H1 (cell line): ENCODE data around the gene SPG11. TPM values are rescaled to one million over a fixed set of nuclear protein-coding genes. Genes with fewer than 3 reads are reported as not detected.

Experiments used
- CTCF ChIA-PET: fragments of 300-600 bp; sonication (Branson Sonifier 250); formaldehyde crosslinking; loops from one replicate; lab custom pipeline; 2021; ENCODE audit not compliant: partially characterized antibody; lab: Charles Lee
- POLR2A ChIA-PET: fragments of 300-600 bp; sonication (Branson Sonifier 250); formaldehyde crosslinking; loops from one replicate; lab custom pipeline; 2021; ENCODE audit warnings: inconsistent platforms; ENCODE audit not compliant: partially characterized antibody; lab: Charles Lee
- DNase-seq, 2 experiments: peaks; one replicate each; pipeline versions ENCODE4 v3.0.0 to v3.0.0-alpha.2; 2010 to 2022; ENCODE audit warnings: low spot score in 2 of 2, low read depth in 1 of 2, mixed read lengths in 1 of 2
- FAIRE-seq: peaks from 2 replicates; lab custom pipeline; 2011; peaks lifted over from hg19 to GRCh38; lab: Jason Lieb, UNC
- H2AFZ ChIP-seq: 2 replicates; pipeline ENCODE4 v1.8.1; 2012; ENCODE audit warnings: low read length, inconsistent platforms
- H2AK5ac ChIP-seq: 2 replicates; pipeline ENCODE4 v1.6.1; 2013; ENCODE audit warnings: low read depth, low read length
- H2BK120ac ChIP-seq: replicated peaks from 2 replicates; pipeline ENCODE3; 2013; ENCODE audit warnings: low read depth, low read length, inconsistent platforms
- H2BK12ac ChIP-seq: 2 replicates; pipeline ENCODE4 v1.6.1; 2013; ENCODE audit warnings: low read depth, low read length
- H2BK15ac ChIP-seq: 2 replicates; pipeline ENCODE4 v1.6.1; 2013; ENCODE audit warnings: low read length
- H2BK20ac ChIP-seq: 2 replicates; pipeline ENCODE4 v1.6.1; 2013; ENCODE audit warnings: low read length
- H2BK5ac ChIP-seq: 2 replicates; pipeline ENCODE4 v1.6.1; 2013; ENCODE audit warnings: low read depth, low read length
- H3K14ac ChIP-seq: 2 replicates; pipeline ENCODE4 v1.6.1; 2013; ENCODE audit warnings: inconsistent platforms; ENCODE audit not compliant: insufficient read length
- H3K18ac ChIP-seq: 2 replicates; pipeline ENCODE4 v1.6.1; 2013; ENCODE audit warnings: low read length; ENCODE audit errors: extremely low read depth
- H3K23ac ChIP-seq: 2 replicates; pipeline ENCODE4 v1.6.1; 2013; ENCODE audit warnings: inconsistent platforms; ENCODE audit not compliant: insufficient read length
- H3K23me2 ChIP-seq: 2 replicates; pipeline ENCODE4 v1.6.1; 2013; ENCODE audit warnings: low read depth, low read length
- H3K27ac ChIP-seq: 2 replicates; pipeline ENCODE4 v1.6.1; 2011; ENCODE audit warnings: low read depth, low read length, inconsistent platforms
- H3K27me3 ChIP-seq, 4 experiments: replicated peaks in 1 of 4; 1 replicate in 1 of 4; 2 replicates in 3 of 4; pipeline versions ENCODE4 v1.6.1 to v1.8.1; 2011 to 2013; ENCODE audit warnings: low read length in 3 of 4, mild to moderate bottlenecking in 3 of 4, inconsistent platforms in 2 of 4, mixed read lengths in 2 of 4, moderate library complexity in 1 of 4; ENCODE audit not compliant: control insufficient read depth in 3 of 4, insufficient read depth in 3 of 4; ENCODE audit errors: extremely low read depth in 1 of 4
- H3K36me3 ChIP-seq, 4 experiments: 2 replicates each; pipeline versions ENCODE4 v1.6.1 to v1.8.1; 2011 to 2013; ENCODE audit warnings: mild to moderate bottlenecking in 4 of 4, low read length in 3 of 4, moderate library complexity in 2 of 4, control low read depth in 1 of 4, inconsistent platforms in 1 of 4; ENCODE audit not compliant: insufficient read depth in 4 of 4, control insufficient read depth in 2 of 4
- H3K4ac ChIP-seq: replicated peaks from 2 replicates; pipeline ENCODE3; 2013; ENCODE audit warnings: low read length, low read depth, mixed read lengths, inconsistent platforms; ENCODE audit not compliant: insufficient read length
- H3K4me1 ChIP-seq, 4 experiments: replicated peaks in 1 of 4; 1 replicate in 1 of 4; 2 replicates in 3 of 4; pipeline versions ENCODE4 v1.6.1 to v1.8.1; 2011 to 2013; ENCODE audit warnings: low read length in 3 of 4, inconsistent platforms in 2 of 4, mixed read lengths in 1 of 4; ENCODE audit not compliant: insufficient read depth in 4 of 4, control insufficient read depth in 3 of 4
- H3K4me2 ChIP-seq, 2 experiments: 2 replicates each; pipeline versions ENCODE4 v1.6.1 to v1.8.1; 2011 to 2013; ENCODE audit warnings: low read depth in 2 of 2, low read length in 2 of 2, control low read depth in 1 of 2, inconsistent platforms in 1 of 2, mild to moderate bottlenecking in 1 of 2; ENCODE audit not compliant: insufficient read depth in 1 of 2
- H3K4me3 ChIP-seq, 4 experiments: fragments of 200-600, 300-600 bp in 1 of 4; sonication (generic), shearing (Covaris generic), sonication (Bioruptor Twin) in 1 of 4; 2 replicates each; pipeline versions ENCODE4 v1.5.1 to v1.8.1; 2011 to 2016; ENCODE audit warnings: low read length in 4 of 4, low read depth in 3 of 4, control low read depth in 2 of 4, inconsistent platforms in 2 of 4, mild to moderate bottlenecking in 2 of 4, mixed read lengths in 1 of 4, moderate library complexity in 1 of 4; ENCODE audit not compliant: insufficient read depth in 2 of 4; ENCODE audit errors: extremely low read depth in 1 of 4
- H3K56ac ChIP-seq: replicated peaks from 2 replicates; pipeline ENCODE3; 2013; ENCODE audit warnings: low read depth, mild to moderate bottlenecking, mixed read lengths, low read length, inconsistent platforms; ENCODE audit not compliant: insufficient read length
- H3K79me1 ChIP-seq: 2 replicates; pipeline ENCODE4 v1.6.1; 2013; ENCODE audit warnings: low read depth, low read length, control low read depth
- H3K79me2 ChIP-seq, 2 experiments: 2 replicates each; pipeline versions ENCODE4 v1.6.1 to v1.8.1; 2012 to 2013; ENCODE audit warnings: low read length in 2 of 2, mild to moderate bottlenecking in 2 of 2, inconsistent platforms in 1 of 2; ENCODE audit not compliant: insufficient read depth in 2 of 2, control insufficient read depth in 1 of 2
- H3K9ac ChIP-seq, 4 experiments: replicated peaks in 1 of 4; 1 replicate in 1 of 4; 2 replicates in 3 of 4; pipeline versions ENCODE4 v1.6.1 to v1.8.1; 2011 to 2013; ENCODE audit warnings: low read depth in 3 of 4, low read length in 3 of 4, control low read depth in 2 of 4, mild to moderate bottlenecking in 2 of 4, moderate library complexity in 2 of 4, inconsistent platforms in 1 of 4; ENCODE audit errors: extremely low read depth in 1 of 4
- H3K9me3 ChIP-seq, 2 experiments: 2 replicates each; pipeline versions ENCODE4 v1.6.1 to v1.8.1; 2012 to 2013; ENCODE audit warnings: mild to moderate bottlenecking in 2 of 2, moderate library complexity in 2 of 2, control low read depth in 1 of 2, inconsistent platforms in 1 of 2, low read depth in 1 of 2, low read length in 1 of 2, mixed read lengths in 1 of 2; ENCODE audit not compliant: insufficient read depth in 2 of 2
- H4K20me1 ChIP-seq, 2 experiments: replicated peaks in 1 of 2; 2 replicates each; pipeline versions ENCODE3 to v1.8.1; 2011 to 2013; ENCODE audit warnings: inconsistent platforms in 2 of 2, low read length in 2 of 2, mild to moderate bottlenecking in 1 of 2; ENCODE audit not compliant: insufficient read depth in 2 of 2, control insufficient read depth in 1 of 2
- H4K5ac ChIP-seq: 2 replicates; pipeline ENCODE4 v1.6.1; 2013; ENCODE audit warnings: low read length, low read depth, mixed read lengths, inconsistent platforms; ENCODE audit not compliant: insufficient read length
- H4K8ac ChIP-seq: 2 replicates; pipeline ENCODE4 v1.8.0; 2013; ENCODE audit warnings: mild to moderate bottlenecking, moderate library complexity, low read length, inconsistent platforms; ENCODE audit not compliant: insufficient read depth; ENCODE audit errors: extremely low read depth
- H4K91ac ChIP-seq: replicated peaks from 2 replicates; pipeline ENCODE3; 2013; ENCODE audit warnings: low read length, mixed read lengths, inconsistent platforms; ENCODE audit not compliant: insufficient read length
- ATF2 ChIP-seq: IDR thresholded peaks from 2 replicates; pipeline ENCODE4 v1.6.1; 2012; ENCODE audit warnings: low read length, inconsistent platforms
- GABPA ChIP-seq: IDR thresholded peaks from 2 replicates; pipeline ENCODE4 v1.6.1; 2011; ENCODE audit warnings: mild to moderate bottlenecking, low read length, moderate library complexity, borderline replicate concordance; ENCODE audit not compliant: insufficient read depth
- NRF1 ChIP-seq: IDR thresholded peaks from 2 replicates; pipeline ENCODE4 v1.6.1; 2011; ENCODE audit warnings: mild to moderate bottlenecking, low read depth, low read length, improper control_type of control experiment
- POLR2AphosphoS5 ChIP-seq: IDR thresholded peaks from 2 replicates; pipeline ENCODE4 v1.6.1; 2011; ENCODE audit warnings: low read depth, low read length
- RFX5 ChIP-seq: IDR thresholded peaks from 2 replicates; pipeline ENCODE4 v1.6.1; 2011; ENCODE audit warnings: low read depth, low read length, improper control_type of control experiment, borderline replicate concordance
- SAP30 ChIP-seq: fragments of 300-600 bp; sonication (generic); IDR thresholded peaks from 2 replicates; pipeline ENCODE4 v1.7.1; 2012; ENCODE audit warnings: low read length, moderate library complexity, mild to moderate bottlenecking, inconsistent platforms; ENCODE audit not compliant: insufficient read depth, insufficient replicate concordance
- SIN3A ChIP-seq, 2 experiments: IDR thresholded peaks in 1 of 2; conservative IDR thresholded peaks in 1 of 2; 2 replicates each; pipeline ENCODE4 v1.6.1; 2011 to 2012; ENCODE audit warnings: low read length in 2 of 2, improper control_type of control experiment in 1 of 2, low read depth in 1 of 2, mild to moderate bottlenecking in 1 of 2
- SP1 ChIP-seq: IDR thresholded peaks from 2 replicates; pipeline ENCODE4 v1.6.1; 2011; ENCODE audit warnings: low read depth, low read length
- SP4 ChIP-seq: IDR thresholded peaks from 2 replicates; pipeline ENCODE4 v1.6.1; 2012; ENCODE audit warnings: low read length, inconsistent platforms
- TAF1 ChIP-seq: IDR thresholded peaks from 2 replicates; pipeline ENCODE4 v1.6.1; 2011; ENCODE audit warnings: mild to moderate bottlenecking, low read depth, low read length
- WGBS, 2 experiments: shearing (Covaris generic) in 1 of 2; methylation state at CpG; one replicate each; pipeline versions ENCODE4 v1.1.6 to v1.1.7; 2013 to 2015; ENCODE audit warnings: low lambda C conversion rate in 2 of 2, mixed read lengths in 2 of 2, inconsistent platforms in 1 of 2, low coverage in 1 of 2, missing lambda C conversion rate in 1 of 2; ENCODE audit not compliant: insufficient replicate concordance in 2 of 2, insufficient coverage in 1 of 2, insufficient read length in 1 of 2; ENCODE audit errors: extremely low coverage in 1 of 2, missing lambda C conversion rate in 1 of 2; 5-methylcytosine and 5-hydroxymethylcytosine counted together
- polyA plus RNA-seq, 7 experiments: library from polyadenylated mRNA; depleted of rRNA in 3 of 7; stranded (reverse) in 5 of 7; unstranded in 2 of 7; fragments of >200 nt in 5 of 7; fragments of 200-250 nt in 2 of 7; gene quantifications; 1 replicate in 5 of 7; 2 replicates in 1 of 7; 4 replicates in 1 of 7; pipeline versions ENCODE4 v1.2.1 to v1.2.3, GENCODE V29; 2011 to 2013; ENCODE audit warnings: missing spikeins in 2 of 7, mixed read lengths in 2 of 7
- total RNA-seq: library from RNA; stranded (reverse); fragmentation: NEBNext Ultra II Directional; extraction: Animal tissue kit (Norgen Biotek cat#: 25700); gene quantifications from 2 replicates; pipeline ENCODE4 v1.2.1, GENCODE V29; 2021

SPG11 gene
- total and polyA plus RNA-seq, 2 of the 8 experiments (the other 6 are each of a cell fraction or from before 2014, with no cell fraction given): 37.1 to 38.6 TPM

- POLR2A ChIA-PET: no interaction called here
- FAIRE-seq (no peak), DNase-seq (no peak)
- H4K20me1 ChIP-seq: peaks cover 0 to 4% of the 10 kb centered on the region in 2 experiments
- H3K27ac ChIP-seq: no peak overlapping the region
- H3K4me3 ChIP-seq: no peak overlapping the region
- H3K79me2 ChIP-seq: peaks cover 3 to 73% of the 10 kb centered on the region in 2 experiments; a peak in 3 of 4 replicates
- no peak overlapping the region for H3K56ac ChIP-seq
- H3K23me2 ChIP-seq: peaks cover 2% of the 10 kb centered on the region; the same call in 1 of the 2 replicates
- H3K9me3 ChIP-seq: no peaks in the 10 kb centered on the region
- H4K8ac ChIP-seq: no peak overlapping the region
- H2BK20ac ChIP-seq: no peak overlapping the region
- WGBS, 2 experiments: 92% methylated on average over 4 of the region's 4 CpGs; no CpG with 5 or more reads in 1 of the 2 experiments
- no peak overlapping the region for H3K9ac ChIP-seq
- H4K5ac ChIP-seq: no peak overlapping the region
- H2BK5ac ChIP-seq: no peak overlapping the region
- no peak overlapping the region for H3K23ac ChIP-seq
- TF ChIP-seq SIN3A (conservative IDR thresholded peaks at IDR 0.05 in 1 of 2, IDR thresholded peaks at IDR 0.05 in 1 of 2; ENCODE audit: low read depth in 1 of 2, low read length in 2 of 2) (no peak), TAF1 (no peak), POLR2AphosphoS5 (no peak), SAP30 (no peak), GABPA (no peak), SP1 (no peak), SP4 (no peak), RFX5 (no peak), NRF1 (no peak), ATF2 (no peak)
- CTCF ChIA-PET: no interaction called here
- peaks cover 0 to 4% (median 0%) of the 10 kb centered on the region in 4 experiments; a peak in 4 of 7 replicates for H3K4me1 ChIP-seq
- no peak overlapping the region for H2AFZ ChIP-seq
- H3K4me2 ChIP-seq: no peak overlapping the region
- peaks cover 0 to 23% (median 5%) of the 10 kb centered on the region in 4 experiments; a peak in 6 of 8 replicates for H3K36me3 ChIP-seq
- H2AK5ac ChIP-seq: no peak overlapping the region
- H2BK120ac ChIP-seq: no peak overlapping the region
- no peak overlapping the region for H2BK12ac ChIP-seq
- no peak overlapping the region for H4K91ac ChIP-seq
- H3K4ac ChIP-seq: no peak overlapping the region
- no peaks in the 10 kb centered on the region for H3K27me3 ChIP-seq
- no peak overlapping the region for H3K14ac ChIP-seq
- H3K18ac ChIP-seq: no peak overlapping the region
- H2BK15ac ChIP-seq: no peak overlapping the region
- H3K79me1 ChIP-seq: no peaks in the 10 kb centered on the region
These were observed 122.0 kb downstream of the SPG11 start for GRCh38 chr15:44541282-44541958.
